CD4-positive, alpha-beta T cell treated with Interleukin-6 at 100 ng/mL for 8 hours (primary cell): ENCODE measurements around the gene UTRN.

Experiments used
- DNase-seq: peaks from one replicate; pipeline ENCODE4 v3.0.0-alpha.2; 2020; ENCODE audit warnings: mixed read lengths, low spot score

Gene UTRN

GRCh38 chr6:144314003-144314485 lies 28.9 kb downstream of the UTRN start:
- DNase-seq, result no peak

GRCh38 chr6:144314562-144314961 lies 29.4 kb downstream of the UTRN start:
- DNase-seq, result no peak

DNA sequence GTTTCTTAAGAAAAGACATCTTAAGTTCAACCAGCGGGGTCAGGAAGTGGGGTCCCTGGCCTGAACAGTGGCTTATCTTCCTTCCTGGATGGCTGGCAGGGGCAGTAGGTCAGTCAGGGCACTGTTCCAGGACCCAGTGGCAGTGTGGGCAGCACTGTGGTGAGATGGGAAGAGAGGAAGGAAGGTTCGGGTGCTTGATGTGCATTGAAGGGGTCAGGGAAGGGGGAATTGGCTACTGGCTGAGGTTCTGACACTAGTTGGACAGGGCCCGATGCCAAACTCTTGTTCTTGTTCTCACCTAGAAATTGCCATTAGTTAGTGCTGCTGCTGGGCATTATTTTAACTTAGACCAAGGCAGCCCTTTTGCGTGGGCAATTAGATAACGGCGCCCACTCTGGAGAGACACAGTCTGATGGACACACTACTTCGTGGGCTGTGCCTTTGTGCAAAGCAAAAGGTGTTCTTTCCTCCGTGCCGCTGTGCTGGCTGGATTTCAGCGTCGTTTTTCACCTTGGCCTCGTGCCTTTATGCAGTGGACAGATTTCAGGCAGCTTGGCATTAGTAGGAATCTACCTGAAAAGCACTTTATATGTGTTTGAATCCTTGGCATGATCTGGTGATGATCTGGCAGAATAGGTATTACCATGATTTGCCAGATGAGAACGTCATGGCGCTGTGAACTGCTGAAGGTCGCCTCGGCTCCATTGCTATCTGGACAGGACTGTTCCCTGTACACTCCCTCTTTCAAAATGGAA lies 30.3 kb downstream of the UTRN start:
- DNase-seq, result no peak

DNA sequence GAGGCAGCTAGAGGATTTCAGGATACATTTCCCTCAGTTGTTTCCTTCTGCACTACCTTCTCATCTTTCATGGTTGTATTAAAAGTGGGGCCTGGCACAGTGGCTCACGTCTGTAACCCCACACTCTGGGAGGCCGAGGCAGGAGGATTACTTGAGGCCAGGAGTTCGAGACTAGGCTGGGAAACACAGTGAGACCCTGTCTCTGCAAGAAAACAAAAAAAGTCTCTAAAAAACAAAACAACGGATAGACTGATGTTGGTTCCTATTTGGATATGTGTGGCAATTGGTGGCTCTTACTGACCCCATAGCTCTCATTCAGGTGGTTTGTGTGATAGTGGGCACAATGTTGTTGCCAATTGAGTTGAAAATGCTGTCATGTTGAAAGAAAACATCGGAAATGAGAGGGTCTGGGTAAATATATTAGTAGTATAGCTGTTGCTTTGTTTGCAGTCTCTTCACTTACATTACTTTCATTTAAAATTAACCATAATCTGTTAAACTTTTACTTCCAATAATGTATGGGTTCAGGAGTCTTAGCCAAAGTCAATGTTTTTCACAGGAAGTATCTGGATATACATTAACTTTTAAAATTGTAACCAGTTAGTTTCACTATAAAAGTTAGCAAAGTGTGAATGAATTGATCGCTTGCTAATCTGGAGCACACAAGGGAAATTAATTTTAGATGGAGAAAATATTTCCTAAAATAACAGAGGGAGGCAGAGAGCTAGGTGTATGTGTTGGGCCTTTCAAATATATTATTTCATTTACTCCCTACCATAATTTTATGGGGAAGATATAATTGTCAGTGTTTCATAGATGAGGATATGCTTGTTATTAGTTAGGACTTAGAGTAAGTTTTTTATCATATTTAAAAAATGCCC lies 31.1 kb downstream of the UTRN start:
- no peak for DNase-seq

DNA sequence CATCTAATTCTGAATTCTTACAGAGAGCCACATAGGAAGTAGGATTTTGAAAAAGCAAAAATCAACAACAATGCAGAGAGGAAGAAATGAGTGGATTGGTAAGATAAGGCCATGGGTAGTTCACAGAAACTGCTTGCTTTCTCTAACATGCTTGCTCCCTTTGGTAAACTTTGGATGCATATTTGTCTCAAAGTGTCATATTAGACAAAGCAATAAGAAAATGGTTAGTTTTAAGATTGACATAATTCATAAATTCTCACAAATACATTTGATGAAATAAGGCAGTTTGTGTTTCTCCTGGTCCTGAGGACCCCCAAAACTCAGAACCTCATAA lies 31.7 kb downstream of the UTRN start:
- no peak for DNase-seq

DNA sequence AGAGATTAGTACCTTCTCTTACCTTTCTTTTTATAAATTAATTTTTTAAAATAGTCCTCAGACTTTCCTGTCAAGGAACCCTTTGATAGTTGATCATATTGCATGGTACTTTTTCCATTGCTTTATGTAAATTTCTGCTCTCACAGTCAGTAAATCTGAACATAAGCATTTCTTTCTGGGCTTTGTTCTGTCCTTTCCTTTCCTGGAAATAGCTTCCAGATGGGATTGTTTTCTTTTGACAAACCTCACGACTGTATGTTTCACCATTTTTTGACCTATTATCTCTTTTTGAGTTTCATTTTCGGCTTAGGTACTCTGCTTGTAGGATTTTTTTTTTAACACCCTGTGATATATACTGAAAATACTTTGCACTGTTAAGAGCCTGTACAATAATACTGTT lies 32.6 kb downstream of the UTRN start:
- no peak for DNase-seq

- no peak for DNase-seq
These were observed 34.1 kb downstream of the UTRN start for GRCh38 chr6:144319211-144319610.

GRCh38 chr6:144320741-144321140 lies 35.6 kb downstream of the UTRN start:
- no peak for DNase-seq

- no peak for DNase-seq
These were observed 36.9 kb downstream of the UTRN start for GRCh38 chr6:144321839-144322591.

DNA sequence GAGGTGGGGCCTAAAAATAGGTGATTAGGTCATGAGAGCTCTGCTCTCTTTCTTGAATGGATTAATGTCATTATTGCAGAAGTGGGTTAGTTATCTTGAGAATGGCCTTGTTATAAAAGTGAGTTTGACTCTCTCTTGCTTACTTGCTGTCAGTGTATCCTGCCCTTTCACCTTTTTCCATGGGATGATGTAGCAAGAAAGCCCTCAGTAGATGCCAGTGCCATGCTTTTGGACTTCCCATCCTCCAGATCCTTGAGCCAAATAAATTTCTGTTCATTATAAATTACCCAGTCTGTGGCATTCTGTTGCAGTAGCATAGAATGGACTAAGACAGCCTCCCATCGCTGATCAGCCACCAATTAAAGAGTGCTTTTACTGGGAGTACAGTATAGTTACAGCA lies 40.1 kb downstream of the UTRN start:
- DNase-seq, result no peak

- no peak for DNase-seq
These were observed 41.3 kb downstream of the UTRN start for GRCh38 chr6:144326393-144326792.

DNA sequence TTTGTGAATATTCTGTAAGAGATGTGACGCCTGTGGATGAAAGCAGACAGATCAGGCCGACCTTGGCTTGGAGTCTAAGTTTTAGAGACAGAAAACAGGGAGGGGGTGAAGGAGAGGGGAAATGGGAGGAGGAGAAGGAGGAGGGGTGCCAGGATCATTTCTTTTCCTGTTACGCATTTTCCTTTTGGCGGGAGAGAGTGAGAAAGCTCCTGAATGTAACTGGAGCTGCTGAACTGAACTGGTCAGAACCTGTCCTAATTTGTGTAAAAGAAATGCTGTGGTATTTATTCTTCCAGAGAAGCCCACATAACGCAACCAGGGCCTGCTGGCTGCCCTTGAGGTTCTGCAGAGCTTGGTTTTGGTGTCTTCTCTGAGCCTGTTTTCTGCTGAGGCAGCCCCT lies 41.9 kb downstream of the UTRN start:
- no peak for DNase-seq

- DNase-seq, result no peak
These were observed 45.2 kb downstream of the UTRN start for GRCh38 chr6:144330017-144330987.

GRCh38 chr6:144331491-144331969 lies 46.4 kb downstream of the UTRN start:
- no peak for DNase-seq

DNA sequence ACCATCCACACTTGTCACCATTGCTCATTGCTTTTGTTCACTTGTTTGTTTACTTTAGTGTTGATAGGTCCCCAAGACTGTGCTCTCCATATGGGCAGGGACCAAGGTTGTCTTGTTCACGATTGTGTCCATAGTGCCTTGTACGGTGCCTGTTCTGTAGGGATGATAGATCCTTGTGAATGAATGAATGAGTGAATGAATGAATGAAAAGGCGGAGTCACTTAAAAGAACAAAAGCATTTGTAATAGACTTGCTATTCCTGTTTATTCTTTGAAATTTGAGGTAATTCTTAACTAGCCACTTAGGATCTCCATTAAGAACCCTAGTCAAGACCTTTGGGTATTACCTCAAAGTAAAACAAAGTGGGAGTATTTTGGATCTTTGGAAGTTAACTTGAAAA lies 47.0 kb downstream of the UTRN start:
- no peak for DNase-seq

DNA sequence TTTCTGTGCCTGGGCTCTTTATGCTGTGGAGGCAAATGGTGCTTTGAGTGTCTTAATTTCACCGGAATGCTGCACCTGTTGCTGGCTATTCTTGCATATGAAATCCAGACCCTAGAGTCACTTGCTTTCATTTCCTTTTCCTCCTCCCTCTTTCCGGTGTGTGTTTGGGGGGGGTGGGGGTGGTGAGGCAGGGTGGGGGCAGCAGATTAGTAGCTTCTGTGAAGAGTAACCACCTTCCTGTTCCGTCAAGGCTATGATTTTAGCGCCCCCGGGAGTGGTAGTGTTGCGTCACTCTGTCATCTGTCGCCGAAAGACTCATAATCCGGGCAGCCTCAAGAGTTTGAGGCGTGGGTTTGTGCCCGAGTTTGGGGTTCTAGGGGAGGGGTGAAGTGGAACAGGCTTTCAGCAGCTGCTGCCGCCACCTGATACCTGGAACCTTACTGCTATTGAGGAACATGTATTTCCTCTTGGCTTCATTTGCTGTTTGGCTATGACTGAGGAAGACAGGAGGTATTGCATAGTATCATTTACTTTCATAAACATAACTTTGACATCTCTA lies 49.1 kb downstream of the UTRN start:
- DNase-seq, result peak; percentile 78
